Measurements from ENCODE around the gene FOXP1.

FOXP1 gene

DNA sequence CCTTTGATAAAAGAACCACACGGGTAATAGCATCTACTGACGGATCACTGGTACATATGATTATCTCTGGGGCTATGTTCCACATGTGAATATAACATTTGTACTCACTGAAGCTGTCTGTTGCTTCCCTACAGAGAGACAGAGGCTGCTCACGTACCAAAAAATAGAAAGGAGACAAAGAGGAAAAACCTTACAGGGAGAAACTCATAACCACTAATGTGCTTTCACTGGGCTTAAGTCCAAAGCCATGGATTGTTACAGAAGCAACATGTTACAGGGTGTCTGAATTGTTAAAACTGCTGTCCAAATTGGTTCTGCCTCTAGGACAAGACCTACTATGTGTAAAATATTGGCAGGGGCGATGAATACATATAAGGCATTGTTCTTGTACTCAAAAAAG, 311.9 kb downstream of the FOXP1 start:
- TF ChIP-seq, protein P1, sequence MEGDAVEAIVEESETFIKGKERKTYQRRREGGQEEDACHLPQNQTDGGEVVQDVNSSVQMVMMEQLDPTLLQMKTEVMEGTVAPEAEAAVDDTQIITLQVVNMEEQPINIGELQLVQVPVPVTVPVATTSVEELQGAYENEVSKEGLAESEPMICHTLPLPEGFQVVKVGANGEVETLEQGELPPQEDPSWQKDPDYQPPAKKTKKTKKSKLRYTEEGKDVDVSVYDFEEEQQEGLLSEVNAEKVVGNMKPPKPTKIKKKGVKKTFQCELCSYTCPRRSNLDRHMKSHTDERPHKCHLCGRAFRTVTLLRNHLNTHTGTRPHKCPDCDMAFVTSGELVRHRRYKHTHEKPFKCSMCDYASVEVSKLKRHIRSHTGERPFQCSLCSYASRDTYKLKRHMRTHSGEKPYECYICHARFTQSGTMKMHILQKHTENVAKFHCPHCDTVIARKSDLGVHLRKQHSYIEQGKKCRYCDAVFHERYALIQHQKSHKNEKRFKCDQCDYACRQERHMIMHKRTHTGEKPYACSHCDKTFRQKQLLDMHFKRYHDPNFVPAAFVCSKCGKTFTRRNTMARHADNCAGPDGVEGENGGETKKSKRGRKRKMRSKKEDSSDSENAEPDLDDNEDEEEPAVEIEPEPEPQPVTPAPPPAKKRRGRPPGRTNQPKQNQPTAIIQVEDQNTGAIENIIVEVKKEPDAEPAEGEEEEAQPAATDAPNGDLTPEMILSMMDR (IDR thresholded peaks at IDR 0.05; ENCODE audit: low read depth, low read length, missing control alignments) = no peak
- Histone ChIP-seq H3K27ac (no peak overlapping the region), H3K4me3 (ENCODE audit: low read depth, low read length) (no peak overlapping the region), H3K36me3 (replicated peaks) (no peaks in the 10 kb centered on the region), H3K27me3 (replicated peaks) (no peaks in the 10 kb centered on the region)
- in situ Hi-C loops (cut with HindIII; ENCODE audit: low pct_ligation_motif_present, low sequenced_read_pairs) = no loop called here
- DNase-seq = no peak

GRCh38 chr3:71269906-71270305, 313.6 kb downstream of the FOXP1 start:
- Histone ChIP-seq H3K4me3 (ENCODE audit: low read depth, low read length) (no peak overlapping the region), H3K36me3 (replicated peaks) (no peaks in the 10 kb centered on the region), H3K27me3 (replicated peaks) (no peaks in the 10 kb centered on the region), H3K27ac (no peak overlapping the region)
- in situ Hi-C loops (cut with HindIII; ENCODE audit: low pct_ligation_motif_present, low sequenced_read_pairs) = no loop called here
- DNase-seq = no peak
- TF ChIP-seq, protein P1 (IDR thresholded peaks at IDR 0.05; ENCODE audit: low read depth, low read length, missing control alignments) = no peak

DNA sequence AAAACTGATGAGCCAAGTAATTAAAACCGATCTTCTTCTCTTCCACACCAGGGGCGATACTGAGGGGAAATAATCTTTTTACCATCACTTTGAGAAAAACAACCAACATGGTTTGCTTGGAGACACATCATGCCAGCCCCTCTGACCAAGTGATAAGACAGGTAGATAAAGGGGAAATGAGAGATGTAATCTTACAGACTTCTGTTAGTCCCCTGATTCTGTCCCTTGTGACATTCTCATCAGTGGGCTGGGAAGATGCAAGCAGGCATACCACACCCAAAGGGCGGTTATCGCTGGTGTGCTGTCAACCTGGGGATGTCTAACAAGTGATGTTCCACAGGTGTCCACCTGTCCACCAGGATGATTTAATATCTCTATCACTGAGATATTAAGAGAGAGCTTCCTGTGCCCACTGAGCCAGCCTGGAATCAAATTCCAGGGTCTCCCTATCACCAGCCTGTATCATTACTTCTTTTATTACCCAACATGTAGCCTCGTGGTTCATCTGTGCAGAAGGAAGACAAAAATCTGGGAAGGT, 315.0 kb downstream of the FOXP1 start:
- no peak for DNase-seq
- H3K27me3 ChIP-seq (replicated peaks) = no peaks in the 10 kb centered on the region
- H3K36me3 ChIP-seq (replicated peaks) = no peaks in the 10 kb centered on the region
- no peak overlapping the region for H3K27ac ChIP-seq
- TF ChIP-seq, protein P1 (IDR thresholded peaks at IDR 0.05; ENCODE audit: low read depth, low read length, missing control alignments) = no peak
- H3K4me3 ChIP-seq (ENCODE audit: low read depth, low read length) = no peak overlapping the region
- in situ Hi-C loops (cut with HindIII; ENCODE audit: low pct_ligation_motif_present, low sequenced_read_pairs) = no loop called here

DNA sequence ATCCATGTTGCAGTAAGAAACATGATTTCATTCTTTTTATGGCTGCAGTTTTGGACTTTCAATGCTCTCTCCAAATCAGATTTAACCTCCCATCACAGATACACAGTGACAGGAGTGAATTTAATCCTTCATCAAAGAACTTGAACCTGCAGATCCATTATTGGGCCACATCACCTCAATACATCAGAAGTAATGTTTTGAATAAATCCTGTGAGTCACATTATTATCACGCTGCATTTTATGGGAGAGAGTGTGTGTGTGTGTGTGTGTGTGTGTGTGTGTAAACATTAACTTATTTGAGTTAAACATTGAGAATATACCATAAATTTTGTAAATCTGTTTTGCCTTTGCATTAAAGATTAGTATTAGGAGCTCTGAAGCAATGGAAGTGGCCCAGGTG, 316.7 kb downstream of the FOXP1 start:
- H3K36me3 ChIP-seq (replicated peaks) = no peaks in the 10 kb centered on the region
- TF ChIP-seq, protein P1 (IDR thresholded peaks at IDR 0.05; ENCODE audit: low read depth, low read length, missing control alignments) = no peak
- in situ Hi-C loops (cut with HindIII; ENCODE audit: low pct_ligation_motif_present, low sequenced_read_pairs) = no loop called here
- DNase-seq = no peak
- no peak overlapping the region for H3K4me3 ChIP-seq (ENCODE audit: low read depth, low read length)
- no peaks in the 10 kb centered on the region for H3K27me3 ChIP-seq (replicated peaks)
- no peak overlapping the region for H3K27ac ChIP-seq

- Histone ChIP-seq H3K27ac (no peak overlapping the region), H3K36me3 (replicated peaks) (no peaks in the 10 kb centered on the region), H3K27me3 (replicated peaks) (no peaks in the 10 kb centered on the region), H3K4me3 (ENCODE audit: low read depth, low read length) (no peak overlapping the region)
- in situ Hi-C loops (cut with HindIII; ENCODE audit: low pct_ligation_motif_present, low sequenced_read_pairs) = no loop called here
- TF ChIP-seq, protein P1 (IDR thresholded peaks at IDR 0.05; ENCODE audit: low read depth, low read length, missing control alignments) = no peak
- DNase-seq = no peak
Observed at GRCh38 chr3:71265365-71265915, 318.1 kb downstream of the FOXP1 start.

DNA sequence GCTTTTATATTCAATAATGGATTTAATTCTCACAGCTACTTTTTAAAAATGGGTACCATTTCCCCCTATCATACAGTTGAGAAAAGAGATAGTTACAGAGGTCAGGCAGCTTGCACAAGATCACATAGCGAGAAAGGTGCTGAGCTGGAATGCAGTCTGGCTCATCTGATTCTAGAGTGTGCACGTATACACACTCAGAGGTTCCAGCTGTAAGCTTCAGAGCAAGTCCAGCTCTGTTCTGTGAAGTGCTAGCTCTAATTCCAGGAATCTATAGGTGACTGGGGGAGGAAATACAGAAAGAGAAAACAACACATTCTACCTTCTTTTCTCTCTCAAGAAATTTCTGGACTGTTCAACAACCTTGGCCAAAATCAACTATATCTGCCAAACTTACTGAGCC, 318.7 kb downstream of the FOXP1 start:
- H3K27ac ChIP-seq = no peak overlapping the region
- in situ Hi-C loops (cut with HindIII; ENCODE audit: low pct_ligation_motif_present, low sequenced_read_pairs) = no loop called here

More for the DNA sequence above, 318.7 kb downstream of the FOXP1 start:
- TF ChIP-seq, protein P1 (IDR thresholded peaks at IDR 0.05; ENCODE audit: low read depth, low read length, missing control alignments) = no peak
- Histone ChIP-seq H3K4me3 (ENCODE audit: low read depth, low read length) (no peak overlapping the region), H3K36me3 (replicated peaks) (no peaks in the 10 kb centered on the region), H3K27me3 (replicated peaks) (no peaks in the 10 kb centered on the region)
- DNase-seq = no peak
